NCI-H1436 (cell line): Measurements from ENCODE around the gene PERP.

Source experiments
- DNase-seq: peaks from one replicate; lab custom pipeline; 2025; lab: John Stamatoyannopoulos, UW

Gene PERP

GRCh38 chr6:138044972-138045371 is 62.2 kb downstream of the PERP start:
- DNase-seq = no peak

- no peak for DNase-seq
Observed at GRCh38 chr6:138044458-138044857, 62.8 kb downstream of the PERP start.
